NCI-H2196 treated with DMSO at 0.1 percent for 48 hours (cell line): ENCODE results near the gene C5orf15.
"Not testable (repeated sequence)": the region's sequence is repeated elsewhere in the genome, so short reads cannot be mapped to it uniquely, and the experiment has no call there.

Source experiments
- DNase-seq: peaks from one replicate; lab custom pipeline; 2025; ENCODE audit not compliant: unreplicated experiment; lab: John Stamatoyannopoulos, UW

The C5orf15 gene

GRCh38 chr5:133963493-133964128 is 4.8 kb downstream of the C5orf15 start:
- no peak for DNase-seq

GRCh38 chr5:133962801-133963476 is 5.5 kb downstream of the C5orf15 start:
- no peak for DNase-seq

- no peak for DNase-seq
Measured at GRCh38 chr5:133962131-133962530, 6.3 kb downstream of the C5orf15 start.

- DNase-seq, result no peak
Measured at GRCh38 chr5:133959643-133960042, 8.8 kb downstream of the C5orf15 start.

GRCh38 chr5:133957591-133957990 is 10.8 kb downstream of the C5orf15 start:
- DNase-seq, result no peak

DNA sequence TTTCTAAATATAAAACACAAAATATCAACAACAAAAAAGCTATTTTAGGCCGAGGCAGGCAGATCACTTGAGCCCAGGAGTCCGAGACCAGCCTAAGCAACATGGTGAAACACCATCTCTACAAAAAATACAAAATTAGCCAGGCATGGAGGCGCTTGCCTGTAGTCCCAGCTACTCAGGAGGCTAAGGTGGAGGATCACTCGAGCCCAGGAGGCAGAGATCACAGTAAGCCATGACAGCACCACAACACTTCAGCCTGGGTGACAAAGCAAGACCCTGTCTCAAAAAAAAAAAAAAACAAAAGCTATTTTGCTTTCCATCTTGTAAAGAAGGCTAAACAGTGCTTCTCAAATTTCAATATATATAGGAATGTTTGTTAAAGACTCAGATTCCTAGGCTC is 11.3 kb downstream of the C5orf15 start:
- no peak for DNase-seq

GRCh38 chr5:133956196-133956595 is 12.2 kb downstream of the C5orf15 start:
- not testable (repeated sequence) for DNase-seq

GRCh38 chr5:133953568-133954145 is 14.8 kb downstream of the C5orf15 start:
- DNase-seq, result no peak

- no peak for DNase-seq
Measured at GRCh38 chr5:133952729-133953567, 15.5 kb downstream of the C5orf15 start.

DNA sequence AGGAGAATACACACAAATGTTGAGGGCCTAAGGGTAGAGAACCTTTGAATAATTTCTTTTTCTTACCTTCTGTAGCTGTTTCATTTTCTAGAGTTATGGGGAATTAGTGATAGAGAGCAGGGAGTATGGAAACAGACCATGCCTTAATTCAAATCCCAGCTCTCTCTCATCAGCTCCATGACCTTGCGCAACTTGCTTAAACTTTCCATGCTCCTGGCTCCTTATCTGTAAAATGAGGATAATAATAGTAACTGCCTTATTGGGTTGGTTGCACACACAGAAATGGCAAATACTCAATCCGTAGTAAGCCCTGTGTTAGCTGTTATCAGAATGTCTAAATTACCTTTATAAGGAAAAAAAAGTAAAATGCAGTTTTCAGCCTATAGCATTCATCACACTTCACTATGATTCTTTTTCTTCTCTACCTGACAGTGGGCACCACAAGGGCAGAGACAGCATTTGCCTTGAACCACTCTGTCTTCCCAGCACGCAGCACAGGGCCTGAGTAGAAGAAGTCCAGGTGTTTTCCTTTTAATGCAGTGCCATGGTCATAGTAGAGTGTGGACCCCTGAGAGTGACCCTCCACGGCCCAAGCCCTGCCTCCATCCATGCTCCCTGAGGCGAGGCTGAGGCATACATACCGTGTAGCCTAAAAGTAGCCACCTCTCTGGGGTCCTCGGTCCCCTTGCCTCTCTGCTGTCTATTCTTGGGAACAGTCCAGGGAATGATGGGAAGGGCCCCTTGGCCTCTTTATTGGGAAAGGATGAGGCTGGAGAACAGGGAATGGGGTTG is 17.4 kb downstream of the C5orf15 start:
- DNase-seq, result no peak

DNA sequence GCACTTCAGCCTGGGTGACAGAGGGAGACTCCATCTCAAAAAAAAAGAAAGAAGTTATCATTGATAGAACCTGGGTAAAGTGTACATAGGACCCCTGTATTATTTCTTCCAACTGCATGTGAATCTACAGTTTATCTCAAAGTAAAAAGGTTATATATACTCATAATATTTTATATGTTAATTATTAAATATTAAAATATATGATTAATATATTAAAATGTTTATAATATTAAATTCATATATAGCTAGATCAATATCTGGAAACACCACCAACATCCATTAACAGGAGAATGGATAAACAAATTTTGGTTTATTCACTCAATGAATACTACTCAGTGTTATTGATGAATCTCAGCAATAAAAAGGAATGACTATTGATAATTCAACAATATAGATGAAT is 19.7 kb downstream of the C5orf15 start:
- DNase-seq, result no peak

- DNase-seq, result no peak
Measured at GRCh38 chr5:133947431-133947841, 21.0 kb downstream of the C5orf15 start.

- DNase-seq, result no peak
Measured at GRCh38 chr5:133945568-133945967, 22.9 kb downstream of the C5orf15 start.

GRCh38 chr5:133944263-133945185 is 23.9 kb downstream of the C5orf15 start:
- peak; percentile 45 for DNase-seq

DNA sequence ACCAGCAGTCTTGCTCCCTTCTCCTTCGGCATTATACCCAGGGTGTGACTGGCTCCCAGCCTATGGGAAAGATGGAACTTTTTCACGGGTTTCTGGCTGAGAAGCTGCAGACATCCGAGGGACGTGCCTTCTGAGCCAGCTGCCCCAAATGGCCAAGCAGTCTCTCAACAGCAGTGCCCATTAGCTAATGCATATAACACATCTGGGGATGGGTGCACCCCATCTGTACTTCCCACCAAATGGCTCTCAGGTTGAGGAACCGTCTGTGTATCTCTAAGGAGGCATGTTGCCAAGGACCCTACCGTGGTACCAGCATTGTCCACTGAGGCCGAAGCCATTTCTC is 25.0 kb downstream of the C5orf15 start:
- DNase-seq, result no peak

DNA sequence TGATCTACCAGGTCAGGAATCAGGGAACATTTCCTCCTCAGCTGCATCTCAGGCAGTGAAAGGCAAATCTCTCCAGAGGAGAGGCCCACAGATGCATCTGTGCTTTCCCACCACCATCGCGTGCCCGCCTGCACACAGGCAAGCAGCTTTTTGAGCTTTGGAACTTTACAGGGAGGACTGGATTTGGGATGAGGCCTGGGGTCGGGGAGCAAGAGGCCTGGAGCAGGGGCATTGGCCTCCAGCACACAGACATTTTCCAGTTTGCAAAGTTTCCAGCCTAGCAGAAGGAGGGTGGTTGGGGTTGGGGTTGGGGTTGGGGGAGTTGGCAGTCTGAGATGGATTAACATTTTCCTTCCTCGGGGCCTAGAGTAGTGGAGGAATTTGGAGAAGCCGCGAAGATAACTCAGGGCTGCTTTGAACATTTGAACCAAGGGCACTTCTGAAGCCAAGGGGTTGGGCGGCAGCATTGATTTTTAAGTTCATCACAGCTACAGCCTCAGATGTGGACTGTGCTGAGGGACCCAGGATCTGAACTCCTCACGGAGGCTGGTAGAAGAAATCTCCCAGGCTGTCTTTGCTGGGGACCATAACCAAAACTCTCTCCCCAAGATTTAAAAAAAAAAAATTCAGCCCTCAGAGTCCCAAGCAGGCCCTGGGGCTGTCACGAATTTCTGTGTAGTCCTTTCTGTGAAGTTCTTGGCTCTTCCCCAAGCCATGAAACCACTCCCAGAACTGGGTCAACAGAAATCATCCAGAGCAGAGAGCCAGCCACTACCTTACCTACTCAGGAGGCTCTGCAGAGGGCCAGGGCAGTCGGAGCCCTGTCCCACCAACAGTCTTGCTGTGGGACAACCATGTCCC is 25.6 kb downstream of the C5orf15 start:
- no peak for DNase-seq

GRCh38 chr5:133941456-133942196 is 26.8 kb downstream of the C5orf15 start:
- DNase-seq, result no peak

DNA sequence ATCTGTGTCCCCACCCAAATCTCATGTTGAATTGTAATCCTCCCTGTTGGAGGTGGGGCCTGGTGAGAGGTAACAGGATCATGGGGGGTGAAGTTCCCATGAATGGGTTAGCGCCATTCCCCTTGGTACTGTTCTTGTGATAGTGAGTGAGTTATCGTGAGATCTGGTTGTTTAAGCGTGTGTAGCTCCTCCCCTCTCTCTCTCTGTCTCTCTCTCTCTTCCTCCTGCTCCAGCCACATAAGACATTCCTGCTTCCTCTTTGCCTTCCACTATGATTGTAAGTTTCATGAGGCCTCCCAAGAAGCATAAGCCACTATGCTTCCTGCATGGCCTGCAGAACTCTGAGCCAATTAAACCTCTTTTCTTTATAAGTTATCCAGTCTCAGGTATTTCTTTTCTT is 28.8 kb downstream of the C5orf15 start:
- no peak for DNase-seq
